HS-5 (cell line): ENCODE measurements around the gene ANKRD66.
"Not testable (repeated sequence)": the region's sequence is repeated elsewhere in the genome, so short reads cannot be mapped to it uniquely, and the experiment has no call there.

Source experiments
- DNase-seq: peaks from one replicate; pipeline ENCODE4 v3.0.0-alpha.2; 2012; ENCODE audit warnings: low read depth

ANKRD66 gene

GRCh38 chr6:46746696-46747095, at the start of gene ANKRD66:
Gene ANKRD66, plus strand, starts transcription at chr6:46746933. Its CDS starts 5,016 bp downstream, at chr6:46751949.
- DNase-seq: no peak

GRCh38 chr6:46699970-46700369, 46.8 kb upstream of the ANKRD66 start:
- no peak for DNase-seq

GRCh38 chr6:46704562-46704961, 42.2 kb upstream of the ANKRD66 start:
- no peak for DNase-seq

DNA sequence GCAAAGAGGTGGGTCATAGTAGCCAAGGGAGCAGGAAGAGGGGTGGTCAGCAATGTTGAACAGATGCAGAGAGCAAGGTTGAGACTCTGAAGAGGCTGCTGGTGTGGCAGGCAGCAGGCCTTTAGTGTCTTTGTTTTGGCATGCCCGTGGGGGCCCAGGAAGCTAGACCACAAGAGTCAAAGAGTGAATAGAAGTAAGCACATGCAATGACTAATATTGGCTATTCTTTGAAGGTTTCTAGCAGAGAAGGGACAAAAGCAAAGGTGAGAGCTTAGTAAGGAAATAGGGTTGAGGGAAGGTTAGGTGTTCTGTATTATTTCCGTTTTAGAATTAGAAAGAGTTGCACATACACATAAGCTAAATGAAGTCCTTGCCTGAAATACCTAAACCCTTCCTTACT, 40.3 kb upstream of the ANKRD66 start:
- DNase-seq: no peak

DNA sequence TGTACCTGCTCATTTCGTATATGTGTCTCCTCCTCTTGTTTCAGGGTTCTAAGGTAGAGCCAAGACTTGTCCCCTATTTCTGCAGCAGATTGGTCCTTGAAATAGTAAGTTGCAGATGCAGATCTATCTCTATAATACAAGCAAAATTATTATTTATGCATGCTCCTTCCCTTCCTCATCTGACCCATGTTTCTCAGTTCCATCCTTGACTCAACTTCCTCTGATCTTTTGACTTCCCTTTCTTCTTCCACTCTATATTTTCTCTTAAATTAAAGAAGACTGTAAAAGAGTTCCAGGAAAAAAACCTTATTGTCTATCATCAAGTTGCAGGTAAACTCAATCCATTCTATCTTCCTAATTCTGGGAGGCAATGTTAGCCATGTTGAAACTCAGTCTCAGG, 35.2 kb upstream of the ANKRD66 start:
- DNase-seq: no peak

DNA sequence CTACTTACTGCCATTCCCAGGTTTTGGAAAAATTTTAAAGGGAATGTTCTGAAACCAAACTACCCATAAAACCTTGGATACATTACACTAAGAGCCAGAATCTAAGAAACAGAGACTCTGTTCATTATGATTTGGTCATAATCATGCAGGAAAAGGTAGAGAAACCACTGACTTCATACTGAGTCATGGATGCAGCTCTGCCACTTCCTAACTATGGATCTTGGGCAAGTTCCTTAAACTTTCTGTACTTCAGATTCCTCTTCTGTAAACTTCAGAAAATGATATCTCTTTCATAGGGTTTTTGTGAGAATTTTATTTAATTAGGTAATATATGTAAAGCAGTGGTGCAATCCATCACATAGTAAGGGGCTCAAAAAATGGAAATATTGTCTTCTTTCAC, 31.6 kb upstream of the ANKRD66 start:
- no peak for DNase-seq

- peak; percentile 86 for DNase-seq
Measured at GRCh38 chr6:46719099-46719498, 27.6 kb upstream of the ANKRD66 start.

- no peak for DNase-seq
Measured at GRCh38 chr6:46720401-46720800, 26.3 kb upstream of the ANKRD66 start.

- DNase-seq: no peak
Measured at GRCh38 chr6:46729787-46730326, 16.9 kb upstream of the ANKRD66 start.

DNA sequence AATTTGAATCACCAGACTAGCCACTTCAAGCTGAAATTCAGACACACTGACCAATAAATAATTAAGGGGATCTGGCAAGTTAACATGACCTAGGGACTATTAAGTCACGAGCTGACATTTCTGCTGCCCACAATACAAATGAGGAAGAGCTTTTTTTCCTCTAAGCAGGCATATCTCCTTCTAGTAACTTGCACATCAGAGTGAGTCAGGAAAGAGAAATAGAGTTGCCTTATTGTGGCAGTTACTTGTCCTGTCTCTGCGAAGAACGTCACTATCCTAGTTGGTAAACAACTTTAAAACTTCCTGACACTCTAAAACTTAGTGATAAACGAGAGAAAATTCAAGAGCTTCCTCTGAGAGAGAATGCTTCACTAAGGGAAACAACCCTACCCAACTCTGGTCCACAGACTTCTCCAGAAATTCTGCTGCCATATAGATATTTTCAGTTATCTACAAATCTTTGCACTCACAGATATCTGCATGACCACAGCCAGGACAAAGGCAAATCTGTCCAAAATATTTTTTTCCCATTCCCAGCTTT, 15.7 kb upstream of the ANKRD66 start:
- DNase-seq: no peak

DNA sequence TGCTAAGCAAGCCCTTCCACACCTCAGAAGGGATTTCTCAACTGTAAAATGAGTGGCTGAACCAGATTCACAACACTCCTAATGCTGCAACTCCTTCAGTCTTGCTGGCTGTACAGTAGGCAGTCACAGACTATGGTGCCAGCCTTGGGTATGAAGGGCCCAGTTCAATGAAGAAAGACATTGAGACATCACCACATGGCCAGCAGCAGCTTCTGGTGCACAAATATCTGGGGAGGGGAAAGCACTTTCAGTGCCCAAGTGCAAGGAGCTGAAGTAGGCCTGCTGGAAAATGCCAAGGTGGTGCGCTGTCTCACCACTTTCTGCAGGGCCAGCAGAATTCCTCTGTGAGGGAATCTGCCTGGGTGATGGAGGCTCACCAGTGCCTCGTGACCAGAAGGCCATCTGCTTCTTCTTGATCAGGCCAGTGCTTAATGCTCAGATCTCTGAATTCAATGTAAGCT, 13.4 kb upstream of the ANKRD66 start:
- no peak for DNase-seq

- no peak for DNase-seq
Measured at GRCh38 chr6:46734867-46735719, 11.6 kb upstream of the ANKRD66 start, which contains the start of gene PLA2G7. Gene PLA2G7, minus strand, starts transcription at chr6:46735375. Its CDS starts 12,484 bp downstream, at chr6:46722891.

GRCh38 chr6:46735720-46736031, 11.1 kb upstream of the ANKRD66 start:
- DNase-seq: no peak

- DNase-seq: no peak
Measured at GRCh38 chr6:46736906-46737305, 9.8 kb upstream of the ANKRD66 start.

GRCh38 chr6:46741482-46741881, 5.3 kb upstream of the ANKRD66 start:
- no peak for DNase-seq

- DNase-seq: no peak
Measured at GRCh38 chr6:46741910-46742309, 4.8 kb upstream of the ANKRD66 start.

- DNase-seq: no peak
Measured at GRCh38 chr6:46743425-46744158, 3.1 kb upstream of the ANKRD66 start.

GRCh38 chr6:46744159-46744725, 2.5 kb upstream of the ANKRD66 start:
- not testable (repeated sequence) for DNase-seq

- no peak for DNase-seq
Measured at GRCh38 chr6:46745973-46746372, 760 bp upstream of the ANKRD66 start.

DNA sequence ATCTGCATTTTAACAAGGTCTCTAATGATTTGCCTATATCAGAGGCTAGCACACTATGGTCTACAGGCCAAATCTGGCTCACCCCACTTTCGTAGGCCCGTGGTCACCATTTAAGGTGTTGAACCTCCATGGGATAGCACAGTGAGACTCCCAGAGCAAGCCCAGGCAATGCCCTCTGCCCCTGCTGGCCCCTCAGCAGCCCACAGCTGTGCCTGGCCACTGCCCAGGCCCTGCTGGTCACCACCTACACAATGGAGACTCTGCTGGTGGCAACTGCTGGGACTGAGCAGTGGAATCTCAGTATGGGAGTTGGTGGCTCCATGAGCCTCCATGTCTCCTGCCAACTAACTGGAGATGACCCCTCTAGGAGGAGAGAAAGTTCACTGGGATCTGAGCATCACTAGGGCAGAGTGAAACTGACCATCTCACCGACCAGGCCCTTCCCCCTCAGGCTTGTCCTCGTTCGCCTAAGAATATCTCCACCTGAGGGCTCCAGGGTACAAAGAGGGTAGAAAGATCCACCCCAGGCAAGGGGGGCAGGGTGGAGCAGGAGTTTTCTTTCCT, 2.3 kb downstream of the ANKRD66 start:
- DNase-seq: no peak

DNA sequence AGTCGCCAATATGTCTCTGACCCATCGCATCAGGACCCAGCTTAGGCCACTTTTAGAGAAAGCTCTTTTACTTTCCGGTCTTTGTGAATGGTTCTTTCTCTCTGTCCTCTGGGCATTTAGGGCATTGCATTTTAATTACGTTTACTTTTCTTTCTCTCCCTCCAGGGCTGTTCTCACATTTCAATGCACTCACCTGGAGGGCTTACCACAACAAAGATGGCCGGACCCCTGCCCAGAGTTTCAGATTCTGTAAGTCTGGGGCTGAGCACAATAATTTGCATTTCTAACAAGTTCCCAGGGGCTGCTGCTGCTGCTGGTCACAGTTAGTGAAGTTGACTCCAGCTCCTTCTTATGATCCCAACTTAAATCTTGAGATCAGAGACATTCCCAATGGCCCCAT, 3.0 kb downstream of the ANKRD66 start:
- DNase-seq: no peak

DNA sequence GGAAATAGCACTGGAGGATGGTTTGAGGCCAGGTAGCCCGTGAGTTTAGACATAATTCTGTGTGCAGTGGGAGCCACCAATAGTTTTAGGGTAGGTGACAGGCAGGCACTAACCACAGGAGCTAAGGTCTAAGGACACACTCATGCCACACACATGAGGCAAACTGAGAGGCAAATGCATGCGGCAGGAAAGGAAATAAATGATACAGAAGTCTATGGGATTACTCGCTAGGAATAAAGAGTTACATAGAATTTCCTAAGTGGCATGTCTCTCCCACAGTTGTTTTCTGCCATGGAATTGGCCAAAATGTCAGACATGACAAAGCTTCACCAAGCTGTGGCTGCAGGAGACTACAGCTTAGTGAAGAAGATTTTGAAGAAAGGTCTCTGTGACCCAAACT, 4.9 kb downstream of the ANKRD66 start:
- DNase-seq: no peak
